Right renal cortex interstitium (tissue), 3 donors: Measurements from ENCODE around the gene ZCCHC10. TPM values are rescaled to one million over a fixed set of nuclear protein-coding genes. Genes with fewer than 3 reads are reported as not detected.
"Not testable (repeated sequence)": the region's sequence is repeated elsewhere in the genome, so short reads cannot be mapped to it uniquely, and the experiment has no call there.

Experiments
- DNase-seq, 3 donors: peaks; one replicate each; pipeline ENCODE4 v3.0.0-alpha.2; 2013; ENCODE audit warnings: low read depth in 3 of 3, low spot score in 2 of 3
- polyA plus RNA-seq, 3 donors: library from polyadenylated mRNA; unstranded; fragments of 120-200 nt; gene quantifications; one replicate each; pipeline ENCODE4 v1.2.1, GENCODE V29; 2013; ENCODE audit not compliant: insufficient read length in 3 of 3

ZCCHC10 gene
- polyA plus RNA-seq, 3 donors, result 38.1 to 39.7 (median 38.1) TPM

GRCh38 chr5:133046560-133046959 lies 20.2 kb upstream of the ZCCHC10 start:
- not testable (repeated sequence) for DNase-seq

GRCh38 chr5:133041910-133042309 lies 15.6 kb upstream of the ZCCHC10 start:
- DNase-seq, result no peak

GRCh38 chr5:133041157-133041784 lies 14.9 kb upstream of the ZCCHC10 start:
- DNase-seq, result no peak

- not testable (repeated sequence) for DNase-seq
Observed at GRCh38 chr5:133036677-133037076, 10.3 kb upstream of the ZCCHC10 start.

- DNase-seq, result no peak
Observed at GRCh38 chr5:133035224-133035623, 8.9 kb upstream of the ZCCHC10 start.

- no peak for DNase-seq
Observed at GRCh38 chr5:133034064-133034463, 7.7 kb upstream of the ZCCHC10 start.

GRCh38 chr5:133032852-133033742 lies 6.7 kb upstream of the ZCCHC10 start:
- no peak for DNase-seq

GRCh38 chr5:133030343-133031005 lies 4.1 kb upstream of the ZCCHC10 start:
- DNase-seq, result no peak

- no peak for DNase-seq
Observed at GRCh38 chr5:133029416-133029815, 3.1 kb upstream of the ZCCHC10 start.

GRCh38 chr5:133026664-133027153 lies 360 bp upstream of the ZCCHC10 start:
- peak in 1 of 3 donors; percentile 14 for DNase-seq

GRCh38 chr5:133019471-133019870 lies 6.9 kb downstream of the ZCCHC10 start:
- DNase-seq, result not testable (repeated sequence)

GRCh38 chr5:133017964-133018363 lies 8.4 kb downstream of the ZCCHC10 start:
- no peak for DNase-seq

- no peak for DNase-seq
Observed at GRCh38 chr5:133015466-133015865, 10.9 kb downstream of the ZCCHC10 start.

GRCh38 chr5:133008455-133008854 lies 17.9 kb downstream of the ZCCHC10 start:
- not testable (repeated sequence) for DNase-seq

GRCh38 chr5:133006653-133007052 lies 19.7 kb downstream of the ZCCHC10 start:
- no peak for DNase-seq

GRCh38 chr5:132999246-132999645 lies 27.1 kb downstream of the ZCCHC10 start:
- DNase-seq, result no peak

- no peak for DNase-seq
Observed at GRCh38 chr5:132998556-132998955, 27.8 kb downstream of the ZCCHC10 start.

- no peak for DNase-seq
Observed at GRCh38 chr5:132996307-132996706, 30.0 kb downstream of the ZCCHC10 start.

GRCh38 chr5:132987531-132988408 lies 38.6 kb downstream of the ZCCHC10 start:
- DNase-seq, result no peak

GRCh38 chr5:132982971-132983370 lies 43.4 kb downstream of the ZCCHC10 start:
- DNase-seq, result not testable (repeated sequence)
